NCI-H2107 treated with DMSO at 0.1 percent for 48 hours (cell line): ENCODE data around the gene KRTAP4-8.
"Not testable (repeated sequence)": the region's sequence is repeated elsewhere in the genome, so short reads cannot be mapped to it uniquely, and the experiment has no call there.

Experiments
- DNase-seq: peaks from one replicate; lab custom pipeline; 2025; ENCODE audit not compliant: unreplicated experiment; lab: John Stamatoyannopoulos, UW

KRTAP4-8 gene

DNA sequence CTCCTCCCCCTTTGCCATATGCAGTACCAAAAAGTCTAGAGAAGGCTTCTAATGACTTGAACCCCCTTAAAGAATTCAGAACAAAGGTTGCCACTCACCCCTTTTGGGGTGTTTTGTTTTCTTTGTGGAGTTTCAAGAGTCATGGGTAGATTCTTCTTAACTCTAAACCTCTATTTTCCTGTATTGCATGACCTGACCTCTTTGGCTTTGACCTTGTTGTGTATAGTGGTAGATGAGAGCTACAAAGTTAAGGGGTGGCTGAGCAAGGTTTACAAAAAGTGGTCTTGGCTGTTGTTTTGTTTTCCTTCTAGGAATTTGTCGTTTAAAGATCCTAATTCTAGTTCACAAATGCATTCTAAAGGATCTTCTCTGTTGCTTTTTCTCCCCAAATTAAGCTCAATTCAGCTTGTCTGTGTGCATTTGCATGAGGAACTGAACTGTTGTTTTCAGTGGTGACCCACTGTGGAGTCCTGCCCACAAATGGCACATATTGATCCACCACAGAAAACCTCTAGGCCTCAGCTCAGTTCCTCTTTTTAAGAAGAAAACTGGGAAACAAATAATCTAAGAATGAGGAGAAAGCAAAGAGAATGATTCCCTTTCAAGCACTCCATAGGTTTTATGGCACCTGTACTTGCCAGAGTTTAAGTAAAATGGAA is 10.9 kb upstream of the KRTAP4-8 start:
- DNase-seq = not testable (repeated sequence)

DNA sequence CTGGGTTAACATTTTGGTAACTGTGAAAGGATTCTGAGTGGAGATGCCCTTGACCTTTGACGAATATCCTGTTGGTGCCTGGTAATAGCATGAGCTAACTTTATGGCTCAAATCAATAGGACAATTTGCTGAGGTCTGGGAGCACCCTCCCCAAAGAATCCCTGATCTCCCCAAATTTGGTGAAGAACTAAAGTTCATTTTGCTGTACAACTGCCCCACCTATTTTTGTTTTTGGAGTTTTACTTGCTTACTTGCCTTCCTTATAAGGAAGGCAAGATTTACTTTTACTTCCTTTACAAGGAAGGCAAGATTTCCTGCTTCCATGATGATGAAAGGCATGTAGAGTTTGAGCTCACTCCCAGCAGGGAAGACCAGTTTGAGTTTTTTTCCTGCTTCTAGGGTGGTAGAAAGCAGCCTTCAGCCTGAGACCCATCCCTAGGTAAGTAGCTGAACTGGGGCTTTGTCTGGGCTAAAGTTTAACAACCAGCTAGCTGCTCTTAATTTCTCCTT is 10.1 kb upstream of the KRTAP4-8 start:
- DNase-seq = no peak

DNA sequence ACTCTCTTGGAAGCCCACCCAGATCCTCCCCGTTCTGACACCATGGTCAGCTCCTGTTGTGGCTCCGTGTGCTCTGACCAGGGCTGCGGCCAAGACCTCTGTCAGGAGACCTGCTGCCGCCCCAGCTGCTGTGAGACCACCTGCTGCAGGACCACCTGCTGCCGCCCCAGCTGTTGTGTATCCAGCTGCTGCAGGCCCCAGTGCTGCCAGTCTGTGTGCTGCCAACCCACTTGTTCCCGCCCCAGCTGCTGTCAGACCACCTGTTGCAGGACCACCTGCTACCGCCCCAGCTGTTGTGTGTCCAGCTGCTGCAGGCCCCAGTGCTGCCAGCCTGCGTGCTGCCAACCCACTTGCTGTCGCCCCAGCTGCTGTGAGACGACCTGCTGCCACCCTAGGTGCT is 7.4 kb upstream of the KRTAP4-8 start, which contains the start of gene KRTAP4-9:
Gene KRTAP4-9 (plus strand): TSS at position 43 of the 400 bp plus-strand sequence. CDS start 0 bp downstream, at position 43.
- not testable (repeated sequence) for DNase-seq

DNA sequence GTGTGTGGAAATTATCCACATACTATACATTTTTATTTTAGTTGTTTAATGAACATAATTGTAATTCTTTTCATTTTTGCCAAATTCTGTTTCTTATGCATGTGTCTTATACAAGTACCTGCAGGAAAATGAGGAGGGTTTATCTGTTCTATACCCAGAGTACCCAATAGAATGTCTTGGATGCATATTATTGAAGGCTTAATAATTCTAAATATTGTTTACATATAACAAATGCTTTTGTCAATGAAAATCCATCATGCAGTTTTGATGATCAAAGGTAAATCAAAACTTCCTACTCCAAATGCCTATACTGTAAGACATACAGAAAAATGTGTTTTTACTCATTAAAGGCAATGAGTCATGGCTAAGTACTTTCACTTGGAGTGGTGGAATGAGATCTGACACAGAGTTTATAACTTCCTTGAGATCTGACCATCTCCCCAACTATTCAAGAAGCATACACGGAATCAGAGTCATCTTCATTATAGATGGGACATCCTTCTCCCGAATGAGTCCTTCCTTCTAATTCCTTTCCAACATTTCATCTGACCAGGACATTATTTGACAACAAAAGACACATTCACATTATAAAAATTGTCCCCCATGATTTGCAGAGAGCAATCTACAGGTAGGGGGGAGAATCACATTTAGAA is 6.6 kb upstream of the KRTAP4-8 start:
- not testable (repeated sequence) for DNase-seq

DNA sequence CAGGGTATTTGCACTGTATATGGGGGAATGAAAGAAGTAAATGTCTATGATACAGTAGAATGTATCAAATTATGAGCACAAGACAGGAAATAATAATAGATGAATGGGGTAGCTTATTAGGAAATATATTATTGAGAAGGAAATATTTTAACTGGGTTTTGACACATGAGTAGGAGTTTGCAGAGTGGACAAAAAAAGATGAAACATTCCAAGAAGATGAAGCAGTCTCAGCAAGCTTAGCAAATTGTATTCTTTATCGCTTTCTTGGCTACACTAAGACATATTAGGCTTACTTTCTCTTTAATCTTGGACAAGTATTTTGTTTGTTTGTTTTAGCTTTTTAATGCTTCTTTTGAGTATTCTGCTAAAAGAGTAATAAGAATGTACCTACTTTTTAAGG is 6.0 kb upstream of the KRTAP4-8 start:
- DNase-seq = no peak

GRCh38 chr17:41101586-41102259 is 3.8 kb upstream of the KRTAP4-8 start, which contains the start of gene KRTAP4-16:
TSS of gene KRTAP4-16 (minus strand) at chr17:41102209. CDS start at chr17:41102209, 0 bp downstream.
- DNase-seq = no peak

GRCh38 chr17:41099682-41100480 is 1.9 kb upstream of the KRTAP4-8 start:
- DNase-seq = not testable (repeated sequence)

GRCh38 chr17:41098481-41098880 is 539 bp upstream of the KRTAP4-8 start:
- no peak for DNase-seq

DNA sequence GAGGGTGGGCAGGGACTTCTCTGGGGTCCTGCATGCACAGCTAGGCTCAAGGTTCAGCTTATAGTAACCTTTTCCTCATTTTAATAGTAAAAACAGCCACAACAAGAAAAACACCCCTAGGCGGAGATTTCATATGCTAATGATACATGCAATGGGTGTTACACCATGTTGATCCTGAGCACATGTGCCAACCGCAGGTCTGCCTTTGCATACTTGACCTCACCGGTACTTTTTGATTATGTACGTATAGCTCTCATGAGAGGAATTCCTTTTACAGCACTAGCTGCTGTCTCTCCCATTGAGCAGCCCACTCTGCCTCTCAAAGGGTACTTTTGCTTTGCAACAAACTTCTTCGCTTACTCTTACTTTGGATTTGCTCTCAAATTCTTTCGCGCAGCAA is 1.9 kb downstream of the KRTAP4-8 start:
- no peak for DNase-seq

GRCh38 chr17:41088760-41089352 is 9.1 kb downstream of the KRTAP4-8 start:
- DNase-seq = not testable (repeated sequence)

- not testable (repeated sequence) for DNase-seq
These were observed 13.7 kb downstream of the KRTAP4-8 start, which contains the start of gene KRTAP4-7 for GRCh38 chr17:41084100-41084856. TSS of gene KRTAP4-7 (plus strand) at chr17:41084150. CDS start at chr17:41084207, 57 bp downstream.

- DNase-seq = not testable (repeated sequence)
These were observed 14.5 kb downstream of the KRTAP4-8 start for GRCh38 chr17:41083427-41083826.

- no peak for DNase-seq
These were observed 15.3 kb downstream of the KRTAP4-8 start for GRCh38 chr17:41082626-41083025.

- DNase-seq = no peak
These were observed 21.2 kb downstream of the KRTAP4-8 start for GRCh38 chr17:41076788-41077187.

DNA sequence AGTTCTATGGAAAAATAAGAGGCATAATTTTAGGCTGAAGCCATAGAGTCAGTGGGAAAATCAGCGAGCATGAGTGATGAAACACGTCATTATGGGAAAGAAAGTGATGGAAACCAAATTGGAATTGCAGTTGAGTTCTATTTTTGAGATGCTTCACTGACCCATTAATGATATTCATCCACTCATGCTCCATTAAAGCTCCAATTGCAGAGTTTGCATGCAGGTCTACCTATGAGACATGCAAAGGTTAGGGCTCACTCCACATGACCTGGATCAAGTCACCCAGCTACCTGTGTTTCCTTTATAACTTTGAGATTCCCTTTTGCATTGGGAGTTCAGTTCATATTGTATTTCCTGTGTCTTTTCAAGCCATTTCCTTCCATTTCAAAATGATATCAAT is 24.3 kb downstream of the KRTAP4-8 start:
- no peak for DNase-seq

DNA sequence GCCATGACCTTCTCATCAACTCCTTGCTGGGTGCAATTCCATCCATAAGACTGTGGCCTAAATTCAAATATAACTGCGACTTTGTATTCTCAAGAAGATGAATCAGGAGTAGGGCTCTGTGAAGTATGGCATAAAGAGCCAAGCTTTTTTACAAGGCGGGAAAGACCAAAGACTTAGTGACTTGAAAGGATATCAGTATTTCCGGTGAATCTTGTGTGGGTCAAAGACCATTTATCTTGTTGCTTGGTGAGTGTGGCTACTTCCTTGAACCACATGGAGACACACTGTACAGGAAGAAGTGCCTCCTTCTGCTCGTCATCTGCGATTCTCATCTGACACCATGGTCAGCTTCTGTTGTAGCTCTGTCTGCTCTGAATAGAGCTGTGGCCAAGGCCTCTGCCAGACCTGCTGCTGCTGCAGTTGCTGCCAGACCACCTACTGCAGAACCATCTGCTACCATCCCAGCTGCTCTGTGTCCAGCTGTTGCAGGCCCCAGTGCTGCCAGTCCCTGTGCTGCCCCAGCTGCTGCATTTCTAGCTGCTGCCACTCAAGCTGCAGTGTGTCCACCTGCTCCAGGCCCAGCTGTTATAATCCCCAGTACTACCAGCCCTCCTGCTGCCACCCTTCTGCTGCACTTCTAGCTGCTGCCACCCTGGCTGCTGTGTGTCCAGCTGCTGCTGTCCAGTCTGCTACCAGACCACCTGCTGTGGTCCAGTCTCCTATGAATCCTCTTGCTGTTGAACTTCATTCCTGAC is 26.2 kb downstream of the KRTAP4-8 start:
- DNase-seq = no peak

DNA sequence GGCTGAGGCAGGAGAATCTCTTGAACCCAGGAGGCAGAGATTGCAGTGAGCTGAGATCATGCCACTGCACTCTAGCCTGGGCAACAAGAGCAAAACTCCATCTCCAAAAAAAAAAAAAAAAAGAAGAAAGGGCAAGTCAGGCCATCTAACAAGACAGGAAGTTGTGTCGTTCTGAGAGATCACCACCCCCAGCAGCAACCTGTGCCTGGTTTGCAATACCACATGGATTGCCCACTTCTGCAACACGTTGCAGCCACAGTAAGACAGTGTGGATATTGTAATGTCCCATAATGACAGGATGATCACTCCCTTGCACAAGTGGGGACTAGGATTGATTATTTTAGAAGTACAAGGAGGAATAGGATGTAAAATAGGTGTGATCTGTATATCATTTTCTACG is 28.9 kb downstream of the KRTAP4-8 start:
- DNase-seq = no peak

- no peak for DNase-seq
These were observed 30.7 kb downstream of the KRTAP4-8 start for GRCh38 chr17:41067281-41067680.
